Anterior cingulate cortex (tissue), 58 donors: ENCODE results near the gene CTNNBL1.

Source experiments
- DNase-seq, 58 donors: peaks; one replicate each; lab custom pipeline; 2025; lab: John Stamatoyannopoulos, UW

CTNNBL1 gene

GRCh38 chr20:37890108-37890507 lies 196.3 kb downstream of the CTNNBL1 start:
- no peak for DNase-seq

DNA sequence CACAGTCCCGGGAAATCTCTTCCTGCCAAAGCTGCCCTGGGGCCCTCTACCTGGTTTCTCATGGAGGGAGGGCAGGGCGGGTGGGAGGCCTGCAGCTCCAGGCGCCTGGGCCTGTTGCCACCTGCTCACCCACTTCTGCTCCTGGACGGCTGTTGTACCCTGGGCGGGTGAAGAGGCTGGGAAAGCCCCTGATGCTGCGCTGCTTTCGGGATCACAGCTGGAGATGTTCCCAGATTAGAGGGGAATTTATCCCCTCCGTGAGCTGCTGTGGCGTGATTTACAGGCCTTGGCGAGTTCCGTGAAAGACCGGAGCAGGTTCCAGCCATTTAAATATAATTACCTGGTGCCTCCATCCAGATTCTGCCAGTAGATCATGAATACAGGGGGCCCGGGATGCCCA lies 196.8 kb downstream of the CTNNBL1 start:
- DNase-seq, result no peak

DNA sequence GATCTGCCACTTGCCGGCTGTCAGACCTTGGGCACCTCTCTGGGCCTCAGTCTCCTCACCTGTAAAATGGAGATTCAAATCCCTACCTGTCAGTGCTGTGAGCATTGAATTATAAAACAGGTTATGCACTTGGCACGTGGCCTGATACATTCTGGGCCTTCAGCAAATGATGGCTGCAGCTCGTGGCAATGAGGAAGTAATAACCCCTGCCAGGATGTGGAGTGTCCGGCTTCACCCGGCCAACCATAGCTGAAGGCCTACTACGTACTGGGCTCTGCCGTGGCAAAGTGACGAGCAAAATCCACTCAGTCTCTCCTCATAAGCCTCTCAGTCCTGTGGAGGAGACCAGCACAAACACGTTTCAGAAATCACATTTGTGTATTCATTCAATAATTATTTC lies 198.2 kb downstream of the CTNNBL1 start:
- no peak for DNase-seq

DNA sequence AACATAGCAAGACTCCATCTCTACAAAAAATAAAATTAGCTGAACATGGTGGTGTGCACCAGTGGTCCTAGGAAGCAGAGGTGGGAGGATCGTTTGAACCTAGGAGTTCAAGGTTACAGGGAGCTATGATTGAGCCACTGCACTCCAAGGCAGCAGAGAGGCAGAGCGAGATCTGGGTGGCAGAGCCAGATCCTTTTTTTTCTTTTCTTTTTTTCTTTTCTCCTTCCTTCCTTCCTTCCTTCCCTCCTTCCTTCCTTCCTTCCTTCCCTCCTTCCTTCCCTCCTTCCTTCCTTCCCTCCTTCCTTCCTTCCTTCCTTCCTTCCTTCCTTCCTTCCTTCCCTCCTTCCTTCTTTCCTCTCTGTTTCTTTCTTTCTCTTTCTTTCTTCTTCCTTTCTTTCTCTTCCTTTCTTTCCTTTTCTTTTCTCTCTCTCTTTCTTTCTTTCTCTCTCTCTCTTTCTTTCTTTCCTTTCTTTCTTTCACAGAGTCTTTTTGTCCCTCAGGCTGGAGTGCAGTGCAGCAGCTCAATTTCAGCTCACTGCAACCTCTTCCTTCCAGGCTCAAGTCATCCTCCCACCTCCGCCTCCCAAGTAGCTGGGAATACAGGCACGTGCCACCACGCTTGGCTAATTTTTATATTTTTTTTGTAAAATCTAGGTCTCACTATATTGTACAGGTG lies 199.9 kb downstream of the CTNNBL1 start:
- DNase-seq, result no peak

GRCh38 chr20:37894454-37894853 lies 200.6 kb downstream of the CTNNBL1 start:
- DNase-seq, result no peak

DNA sequence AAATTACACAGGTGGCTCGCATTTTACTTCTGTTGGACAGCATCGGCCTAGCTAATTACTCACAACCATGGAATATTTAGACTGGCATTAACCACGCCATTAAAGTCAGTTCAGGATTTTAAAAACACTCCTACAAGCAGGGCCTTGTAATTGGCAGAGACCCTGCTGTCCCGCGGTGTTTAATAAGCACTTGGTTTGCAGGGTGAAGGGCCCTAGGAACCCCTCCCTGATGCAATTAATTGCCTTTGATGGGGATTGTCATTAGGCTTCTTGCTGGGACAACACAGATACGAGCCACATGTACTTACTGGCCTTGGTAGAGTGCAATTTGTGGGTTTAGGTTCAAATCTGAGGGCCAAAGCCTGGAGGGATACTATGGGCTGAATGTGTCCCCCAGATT lies 201.3 kb downstream of the CTNNBL1 start:
- DNase-seq, result no peak

GRCh38 chr20:37896932-37897548 lies 203.2 kb downstream of the CTNNBL1 start:
- peak in 5 of 58 donors; percentile 8 to 27 (median 19) for DNase-seq

DNA sequence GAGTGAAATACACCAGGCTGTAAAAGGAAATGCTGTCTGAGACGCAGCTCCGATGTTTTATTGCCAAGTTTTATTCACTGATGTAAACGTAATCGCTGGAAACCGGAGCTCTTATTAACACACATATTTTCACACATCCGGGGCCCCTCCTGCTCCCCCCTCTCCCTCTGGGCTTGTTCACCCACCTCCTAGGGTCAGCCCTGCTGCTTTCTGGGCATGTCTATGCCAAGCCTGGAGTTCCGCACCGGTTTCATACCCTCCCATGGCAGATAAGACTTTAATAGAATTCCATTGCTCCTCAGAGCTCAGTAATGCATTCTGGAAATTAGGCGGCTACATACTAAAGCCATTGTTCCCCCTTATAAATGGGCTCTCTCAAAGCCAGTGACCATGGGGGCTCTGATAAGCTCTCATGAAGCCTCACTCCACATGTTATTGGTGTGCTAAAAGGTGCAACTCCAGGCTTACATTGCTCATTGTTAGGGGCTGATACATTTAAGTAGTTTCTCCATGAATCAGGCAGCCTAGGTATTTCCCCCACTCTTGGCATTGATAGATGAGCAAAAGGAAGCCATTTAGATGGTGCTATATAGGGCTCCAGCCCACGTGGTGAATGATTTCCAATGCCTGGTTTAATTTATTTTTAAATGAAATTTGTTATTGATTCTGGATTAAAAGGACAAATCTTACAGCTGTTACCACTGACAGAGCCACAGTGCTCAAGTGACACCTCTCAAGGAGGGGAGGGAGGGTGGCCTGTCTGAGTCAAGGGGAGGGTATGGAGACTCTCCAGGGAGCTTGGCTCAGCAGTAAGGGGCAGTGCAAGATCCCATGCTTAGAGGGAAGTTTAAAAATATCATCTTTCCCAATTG lies 204.6 kb downstream of the CTNNBL1 start:
- no peak for DNase-seq

- DNase-seq, result no peak
Observed at GRCh38 chr20:37899105-37900045, 205.5 kb downstream of the CTNNBL1 start.

DNA sequence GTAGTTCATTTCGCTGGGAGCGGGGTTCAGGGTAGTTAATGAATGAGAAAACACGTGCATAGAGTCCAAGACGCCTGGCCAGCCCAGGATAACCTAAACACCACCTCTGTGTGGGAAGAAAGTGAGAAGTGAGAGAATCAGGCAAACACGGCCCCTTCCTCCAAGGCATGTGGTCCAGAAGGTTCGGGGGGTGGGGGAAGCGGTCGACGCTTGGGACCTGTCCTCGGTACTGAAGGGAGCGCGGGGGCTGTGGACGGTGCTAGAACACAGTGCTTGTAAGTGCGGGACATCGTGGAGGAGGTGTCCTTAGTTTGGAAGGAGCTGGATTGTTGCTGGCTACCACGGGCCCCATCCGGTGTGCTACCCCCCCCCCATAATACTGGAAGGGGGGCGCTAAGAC lies 207.4 kb downstream of the CTNNBL1 start:
- no peak for DNase-seq

- DNase-seq, result peak in 9 of 58 donors; percentile 3 to 30 (median 18)
Observed at GRCh38 chr20:37901654-37902503, 208.0 kb downstream of the CTNNBL1 start.

DNA sequence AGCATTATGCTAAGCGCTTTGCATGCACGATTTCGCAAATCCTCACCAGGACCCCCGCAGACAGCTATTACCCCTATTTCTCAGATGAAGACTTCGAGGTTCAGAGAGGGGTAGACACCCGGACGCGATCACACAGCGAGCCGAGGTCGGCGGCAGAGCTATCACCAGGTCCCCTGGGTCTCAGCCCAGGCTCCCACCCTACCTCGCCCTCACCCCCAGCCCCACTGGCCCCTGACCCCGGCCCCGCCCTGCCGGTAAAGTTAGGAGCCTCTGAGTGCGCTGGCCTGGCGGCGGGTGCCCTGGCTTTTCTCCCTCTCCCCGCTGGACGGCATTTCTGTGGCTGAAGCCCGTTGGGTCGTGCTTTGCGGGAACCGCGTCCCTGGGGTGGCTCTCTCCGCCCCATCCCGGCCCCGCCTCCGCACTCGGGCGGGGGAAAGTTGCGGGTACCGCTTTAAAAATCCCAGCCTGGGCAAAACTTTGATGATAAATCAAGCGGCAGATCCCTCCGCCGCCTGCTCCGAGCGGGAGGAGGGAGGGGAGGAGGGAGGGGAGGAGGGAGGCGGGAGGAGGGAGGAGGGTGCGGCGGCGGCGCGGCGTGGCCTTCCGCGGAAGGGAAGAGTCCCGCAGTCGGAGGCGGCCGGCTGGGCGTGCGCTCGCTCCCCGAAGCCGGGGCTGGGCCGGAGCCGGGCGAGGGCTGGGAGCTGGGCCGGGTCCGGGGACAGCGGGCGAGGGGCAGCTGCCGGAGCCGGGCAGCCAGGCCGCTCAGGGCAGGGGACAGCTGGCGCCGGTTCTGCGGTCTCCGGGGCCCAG lies 208.9 kb downstream of the CTNNBL1 start, which contains the start of gene VSTM2L:
Gene VSTM2L (plus strand): TSS at position 624 of the 810 bp plus-strand sequence. CDS start 224 bp downstream, outside the sequence.
- DNase-seq, result peak in 30 of 58 donors; percentile 8 to 72 (median 38)

GRCh38 chr20:37903317-37904007 lies 209.6 kb downstream of the CTNNBL1 start:
- peak in 5 of 58 donors; percentile 3 to 33 (median 19) for DNase-seq

DNA sequence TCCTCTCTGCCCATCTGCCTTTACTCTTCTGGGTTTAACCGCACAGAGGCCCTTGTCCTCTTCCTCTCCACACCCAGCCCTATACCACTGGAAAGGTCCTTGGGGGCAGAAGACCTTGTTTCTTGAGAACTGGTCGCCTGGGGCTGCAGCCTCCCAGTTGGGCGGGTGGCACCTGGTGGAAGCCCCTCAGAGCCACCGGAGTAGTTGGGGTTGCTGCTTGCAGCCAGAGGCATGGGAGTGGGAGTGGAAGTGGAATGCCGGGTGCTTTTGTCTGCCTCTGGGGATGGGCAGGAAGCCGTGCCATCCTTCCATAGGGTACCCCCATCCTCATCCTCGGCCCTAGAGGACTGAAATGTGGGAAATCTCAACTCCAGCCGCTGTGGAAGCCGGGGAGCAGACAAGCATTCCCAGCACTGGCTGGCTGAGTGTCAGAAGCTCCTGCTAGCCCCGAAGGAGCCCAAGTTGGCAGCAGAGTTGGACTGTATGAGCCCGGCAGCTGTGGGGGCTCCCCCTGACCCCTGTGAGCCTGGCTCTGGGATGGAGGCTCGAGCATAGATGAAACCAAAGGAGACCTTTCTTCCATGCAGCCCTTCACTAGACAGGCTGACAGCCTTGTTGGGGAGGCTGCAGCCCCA lies 210.3 kb downstream of the CTNNBL1 start:
- peak in 4 of 58 donors; percentile 25 to 59 (median 28) for DNase-seq

DNA sequence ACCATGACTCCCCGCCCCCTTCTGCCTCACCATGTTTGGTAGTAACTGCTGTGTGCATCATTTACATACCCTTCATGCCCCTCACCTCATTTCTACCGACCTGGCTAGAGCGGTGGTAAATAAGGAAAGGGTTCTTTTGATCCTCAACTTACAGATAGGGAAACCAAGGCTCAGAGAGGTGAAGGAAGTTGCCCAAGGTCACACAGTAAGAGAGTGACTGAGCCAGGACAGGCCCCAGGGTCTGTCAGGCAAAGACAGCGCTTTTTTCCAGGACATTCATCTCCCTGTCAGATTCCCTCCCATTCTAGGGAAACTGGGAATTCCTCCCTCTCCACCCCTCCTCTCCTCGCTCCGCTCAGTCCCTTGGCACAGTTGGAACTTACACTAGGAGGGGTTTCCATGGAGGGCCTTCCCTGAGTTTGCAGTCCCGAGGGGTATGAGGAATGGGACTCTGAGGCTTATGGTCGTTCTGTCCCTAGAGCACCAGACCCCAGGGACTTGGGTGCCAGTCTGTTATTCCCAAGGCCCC lies 211.1 kb downstream of the CTNNBL1 start:
- DNase-seq, result no peak

- no peak for DNase-seq
Observed at GRCh38 chr20:37905671-37906613, 212.1 kb downstream of the CTNNBL1 start.
